GM19035 (cell line): ENCODE data around the gene TMEM198.

ENCODE experiments used
- ATAC-seq: cut with Tn5 transposase; IDR thresholded peaks from one replicate; pipeline ENCODE4 v1.9.1; 2021; ENCODE audit not compliant: unreplicated experiment

The TMEM198 gene, protein sequence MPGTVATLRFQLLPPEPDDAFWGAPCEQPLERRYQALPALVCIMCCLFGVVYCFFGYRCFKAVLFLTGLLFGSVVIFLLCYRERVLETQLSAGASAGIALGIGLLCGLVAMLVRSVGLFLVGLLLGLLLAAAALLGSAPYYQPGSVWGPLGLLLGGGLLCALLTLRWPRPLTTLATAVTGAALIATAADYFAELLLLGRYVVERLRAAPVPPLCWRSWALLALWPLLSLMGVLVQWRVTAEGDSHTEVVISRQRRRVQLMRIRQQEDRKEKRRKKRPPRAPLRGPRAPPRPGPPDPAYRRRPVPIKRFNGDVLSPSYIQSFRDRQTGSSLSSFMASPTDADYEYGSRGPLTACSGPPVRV

DNA sequence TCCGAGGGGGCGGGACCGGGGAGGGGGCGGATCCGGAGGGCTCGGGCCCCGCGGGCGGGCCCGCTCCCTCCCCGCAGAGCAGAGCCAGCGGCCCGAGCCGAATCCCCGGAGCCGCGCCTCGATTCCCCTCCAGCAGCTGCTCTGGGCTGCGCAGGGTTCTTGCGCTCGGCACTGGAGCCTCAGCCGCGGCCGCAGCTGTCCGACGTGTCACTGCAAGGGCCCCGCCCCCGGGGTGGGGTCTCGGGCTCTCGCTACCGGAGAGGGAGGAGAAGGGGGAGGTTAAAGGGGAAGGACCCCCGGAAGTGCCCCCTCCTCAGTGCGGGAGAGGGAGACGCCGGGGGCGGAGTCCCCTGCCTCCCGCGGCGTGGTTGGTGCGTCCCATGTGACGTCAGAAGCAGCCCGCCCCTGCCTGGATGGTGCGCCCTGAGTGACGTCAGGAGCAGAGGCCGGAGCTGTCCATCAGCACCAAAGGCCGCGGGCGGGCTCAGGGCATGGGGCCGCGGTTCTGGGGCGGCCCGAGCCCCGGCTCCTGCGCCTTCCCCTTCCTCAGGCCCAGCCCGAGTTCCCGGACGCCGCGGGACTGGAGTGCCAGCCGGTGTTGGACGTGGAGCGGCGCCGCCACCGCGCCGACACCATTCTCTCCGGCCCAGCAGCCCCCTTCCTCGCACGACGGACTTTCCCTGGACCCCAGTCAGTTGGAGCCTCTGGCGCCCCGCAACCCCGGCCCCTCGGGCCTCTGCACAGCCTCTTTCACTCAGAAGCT lies at the start of gene TMEM198, which contains the start of gene CHPF:
TMEM198 (plus strand) TSS at position 433 of the 763 bp plus-strand sequence. CDS start 700 bp downstream, outside the sequence.
CHPF (minus strand) TSS at position 214 of the 763 bp plus-strand sequence. CDS start 271 bp downstream, outside the sequence.
- ATAC-seq, result peak; percentile 72

DNA sequence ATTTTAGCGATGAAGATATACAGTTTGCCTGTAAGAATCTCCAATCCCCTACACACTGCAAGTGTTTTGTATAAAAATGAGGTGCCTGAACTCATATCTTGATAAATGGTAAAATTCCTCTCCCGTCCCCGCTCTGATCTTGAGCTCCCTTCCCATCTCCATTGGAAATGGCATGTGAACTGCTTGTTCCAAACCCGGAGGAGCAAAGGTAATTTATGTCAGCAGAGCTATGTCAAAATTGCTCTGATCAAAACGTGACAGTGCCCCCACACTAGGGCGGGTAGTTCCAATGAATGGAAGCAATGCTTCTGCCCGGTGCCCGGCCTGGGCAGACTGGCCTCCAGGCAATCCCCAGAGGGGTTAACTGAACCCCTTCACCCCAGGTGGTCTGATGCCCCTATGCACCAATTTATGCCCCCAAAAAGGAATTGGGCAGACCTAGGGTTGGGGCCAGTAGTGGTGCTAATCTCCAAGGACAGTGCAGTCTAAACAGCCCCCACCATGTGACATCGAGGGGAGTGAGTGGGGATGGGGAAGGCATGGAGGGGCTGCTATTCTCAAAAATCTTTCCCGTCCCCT lies 48.8 kb upstream of the TMEM198 start:
- no peak for ATAC-seq

DNA sequence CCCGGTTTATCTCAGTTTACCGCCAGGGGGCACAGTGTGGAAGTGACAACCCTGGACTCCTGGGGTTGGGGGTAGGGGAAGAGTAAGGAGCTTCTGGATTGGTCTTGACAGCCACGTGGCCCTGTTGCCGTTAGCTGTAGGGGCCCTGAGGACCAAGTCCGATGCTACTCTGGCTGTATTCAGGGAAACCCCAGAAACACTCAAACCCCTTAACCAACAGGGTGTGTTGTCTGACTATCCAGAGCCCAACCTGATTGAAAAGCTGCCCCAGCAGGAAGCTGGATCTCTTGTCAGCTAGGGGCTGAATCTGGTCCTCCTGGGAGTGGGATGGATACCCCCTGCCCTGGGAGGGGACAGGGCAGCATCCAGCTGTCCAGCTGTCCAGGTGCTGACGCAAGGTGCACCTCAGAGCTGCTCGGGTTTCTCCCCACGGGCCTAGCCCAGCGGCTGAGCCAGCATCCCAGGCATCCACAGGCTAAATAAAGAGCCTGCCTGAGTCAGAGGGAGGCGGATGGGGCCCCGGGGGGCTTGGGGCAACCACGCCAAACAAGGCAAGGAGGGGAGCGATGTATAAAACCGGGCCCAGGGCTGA lies 48.2 kb upstream of the TMEM198 start:
- no peak for ATAC-seq

DNA sequence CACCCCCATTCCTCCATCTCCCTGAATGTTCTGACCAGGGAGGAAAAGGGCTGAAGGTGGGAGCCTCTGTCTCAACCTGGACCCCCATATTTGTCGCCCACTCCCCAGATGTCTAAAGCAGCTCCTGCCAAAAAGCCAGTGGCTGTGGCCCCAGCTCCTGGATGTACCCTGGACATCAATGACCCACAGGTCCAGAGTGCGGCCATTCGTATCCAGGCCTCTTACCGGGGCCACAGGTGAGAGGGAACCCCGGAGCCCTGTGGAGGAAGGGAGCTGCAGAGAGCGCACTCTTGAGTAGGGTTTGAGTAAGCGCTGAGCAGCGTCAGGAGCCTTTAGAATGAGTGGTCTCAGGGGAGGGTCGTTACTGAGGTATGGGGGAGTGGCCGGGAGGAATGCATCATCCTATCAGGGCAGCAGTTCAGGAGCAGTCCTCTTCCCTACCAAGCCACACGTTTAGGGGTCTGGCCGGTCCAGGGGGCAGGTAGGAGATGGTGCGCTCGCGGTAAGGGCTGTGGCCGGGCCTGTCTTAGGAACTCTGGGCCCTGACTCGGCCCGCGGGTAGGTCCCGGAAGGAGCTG lies 47.5 kb upstream of the TMEM198 start:
- no peak for ATAC-seq

DNA sequence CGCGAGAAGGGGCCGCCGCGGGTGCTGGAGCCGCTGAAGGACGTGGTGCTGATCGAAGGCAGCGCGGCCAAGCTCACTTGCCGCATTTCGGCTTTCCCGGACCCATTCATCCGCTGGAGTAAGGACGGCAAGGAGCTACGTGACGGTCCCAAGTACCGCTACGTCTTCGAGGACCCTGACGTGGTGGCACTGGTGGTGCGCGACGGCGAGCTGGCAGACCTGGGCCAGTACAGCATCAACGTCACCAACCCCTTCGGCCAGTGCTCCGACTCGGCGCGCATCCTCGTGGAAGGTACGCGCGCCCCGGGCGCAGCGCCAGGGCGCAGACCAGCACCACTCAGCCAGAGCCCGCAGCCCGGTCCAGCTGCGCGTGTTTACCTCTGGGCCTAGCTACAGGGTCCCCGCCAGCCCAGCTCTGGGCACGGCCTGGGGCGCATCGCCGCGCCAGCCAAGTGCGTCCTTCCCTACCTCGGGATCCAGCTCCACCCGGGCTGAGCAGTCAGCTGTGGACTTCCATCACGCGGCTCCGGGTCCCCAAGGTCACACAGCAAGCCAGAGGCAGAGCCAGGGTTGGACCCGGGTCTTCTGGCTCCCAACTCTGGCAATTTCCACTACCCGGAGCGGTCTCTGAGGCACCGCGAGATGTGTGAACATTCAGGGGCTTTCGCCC lies 46.9 kb upstream of the TMEM198 start:
- ATAC-seq, result no peak

DNA sequence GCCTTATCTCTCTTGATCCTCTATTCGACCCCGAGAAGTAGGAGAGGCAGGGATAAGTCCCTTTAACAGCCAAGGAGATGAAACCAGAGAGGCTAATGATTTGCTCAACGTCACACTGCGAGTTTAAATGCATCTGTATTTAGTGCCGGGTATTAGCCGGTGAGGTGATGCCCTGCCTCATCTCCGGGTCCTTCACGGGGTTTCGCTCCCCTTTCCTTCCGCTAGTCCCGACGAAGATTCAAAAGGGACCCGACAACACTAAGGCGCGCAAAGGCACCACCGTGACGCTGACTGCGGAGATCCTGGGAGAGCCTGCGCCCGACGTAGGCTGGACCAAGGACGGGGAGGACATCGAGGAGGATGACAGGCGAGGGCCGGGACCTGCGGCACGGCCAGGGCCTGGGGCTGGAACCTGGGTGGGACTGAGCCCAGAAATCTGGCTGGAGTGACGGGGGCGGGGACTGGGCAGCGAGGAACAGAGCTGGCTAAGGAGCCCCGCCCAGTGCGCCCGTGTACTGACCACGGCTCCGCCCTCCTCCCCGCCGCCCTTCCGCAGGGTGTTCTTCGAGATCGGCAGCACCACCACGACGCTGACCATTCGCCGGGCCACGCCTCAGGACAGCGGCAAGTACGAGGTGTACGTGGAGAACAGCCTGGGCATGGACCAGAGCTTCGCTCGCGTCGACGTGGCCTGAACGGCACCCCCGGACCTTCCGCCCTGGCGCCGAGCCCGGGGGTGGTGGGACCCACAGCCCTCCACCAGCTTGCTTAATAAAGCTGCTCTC lies 46.1 kb upstream of the TMEM198 start:
- ATAC-seq, result peak; percentile 33

DNA sequence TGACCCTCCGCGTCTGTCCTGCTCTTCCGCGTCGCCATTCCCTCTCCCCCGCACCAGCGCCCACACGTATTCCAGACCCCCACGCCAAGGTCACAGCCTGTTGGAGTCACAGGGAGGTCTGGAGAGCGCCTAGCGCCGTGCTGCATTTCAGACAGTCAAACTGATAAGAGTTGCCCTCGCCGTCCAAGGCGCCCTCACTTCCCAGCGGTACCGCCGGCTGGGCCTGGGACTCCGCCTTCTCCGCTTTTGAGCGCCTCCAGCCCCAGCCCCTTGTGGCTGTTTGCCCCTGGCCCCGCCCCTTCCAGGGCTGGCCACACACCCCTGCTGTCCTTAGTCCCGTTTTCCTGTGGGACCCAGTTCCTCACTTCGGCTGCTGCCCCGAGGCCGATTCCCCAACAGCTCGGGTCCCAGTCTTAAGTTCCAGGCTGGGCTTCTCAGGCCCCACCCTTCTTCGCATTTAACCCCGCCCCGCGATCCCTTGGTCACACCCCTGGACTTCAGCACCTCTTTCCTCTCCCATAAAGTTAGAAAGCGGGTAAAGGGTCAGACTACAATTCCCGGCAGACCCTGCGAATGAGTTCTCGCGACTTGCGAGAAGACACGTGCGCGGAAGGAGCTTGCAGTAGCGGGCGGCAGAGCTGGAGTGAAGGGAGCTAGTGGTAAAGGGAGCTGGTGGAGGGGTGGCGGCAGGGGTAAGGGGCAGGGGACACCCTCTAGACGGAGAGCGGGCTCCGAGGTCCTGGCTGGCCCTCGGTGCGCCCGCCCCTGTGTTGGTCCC lies 45.4 kb upstream of the TMEM198 start, which contains the start of gene GMPPA:
GMPPA (plus strand) TSS at position 612 of the 778 bp plus-strand sequence. CDS start 1,085 bp downstream, outside the sequence.
- peak; percentile 90 for ATAC-seq

DNA sequence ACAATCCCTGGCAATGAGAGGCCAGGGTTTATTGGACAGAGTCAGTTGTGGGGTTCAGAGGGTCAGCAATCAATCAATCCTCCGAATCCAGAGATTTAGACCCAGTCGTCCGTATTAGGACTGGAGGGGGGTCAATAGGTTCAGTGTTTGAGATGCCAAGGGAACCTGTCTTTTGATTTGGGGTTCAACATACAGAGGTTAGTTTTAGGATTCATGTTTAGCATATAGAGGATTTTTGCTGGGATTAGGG lies 44.8 kb upstream of the TMEM198 start:
- no peak for ATAC-seq

DNA sequence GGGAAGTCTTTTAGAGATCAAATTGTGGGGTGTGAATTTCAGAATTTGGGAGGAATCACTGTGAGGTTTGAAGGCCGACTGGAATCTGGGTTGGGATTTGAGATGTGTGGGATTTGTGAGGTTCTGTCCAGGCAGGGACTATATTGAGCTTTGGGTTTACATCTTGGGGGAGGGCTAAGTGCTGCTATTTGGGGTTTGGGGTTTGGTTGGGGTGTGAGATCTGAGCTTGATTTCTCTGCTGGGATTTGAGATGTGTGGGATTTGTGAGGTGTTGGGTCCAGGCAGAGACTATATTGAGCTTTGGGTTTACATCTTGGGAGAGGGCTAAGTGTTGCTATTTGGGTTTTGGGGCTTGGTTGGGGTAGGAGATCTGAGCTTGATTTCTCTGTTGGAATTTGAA lies 44.3 kb upstream of the TMEM198 start:
- no peak for ATAC-seq

DNA sequence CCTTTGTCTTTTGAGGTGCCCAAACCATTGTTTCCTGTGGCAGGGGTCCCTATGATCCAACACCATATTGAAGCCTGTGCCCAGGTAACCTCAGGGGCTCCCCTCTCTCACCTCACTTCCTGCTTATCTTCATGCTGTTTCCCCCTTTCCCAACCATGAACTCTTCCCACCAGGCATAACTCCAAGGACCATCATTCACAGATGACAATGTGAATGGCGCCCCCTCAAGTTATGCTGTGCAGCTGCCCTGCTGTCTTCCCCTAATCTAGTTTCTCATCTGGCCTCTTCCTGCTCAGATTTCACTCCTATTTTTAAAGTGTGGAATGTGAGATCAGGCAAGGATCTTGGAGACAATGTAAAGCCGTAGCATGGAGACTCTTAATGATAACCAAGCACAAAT lies 43.7 kb upstream of the TMEM198 start:
- ATAC-seq, result no peak

DNA sequence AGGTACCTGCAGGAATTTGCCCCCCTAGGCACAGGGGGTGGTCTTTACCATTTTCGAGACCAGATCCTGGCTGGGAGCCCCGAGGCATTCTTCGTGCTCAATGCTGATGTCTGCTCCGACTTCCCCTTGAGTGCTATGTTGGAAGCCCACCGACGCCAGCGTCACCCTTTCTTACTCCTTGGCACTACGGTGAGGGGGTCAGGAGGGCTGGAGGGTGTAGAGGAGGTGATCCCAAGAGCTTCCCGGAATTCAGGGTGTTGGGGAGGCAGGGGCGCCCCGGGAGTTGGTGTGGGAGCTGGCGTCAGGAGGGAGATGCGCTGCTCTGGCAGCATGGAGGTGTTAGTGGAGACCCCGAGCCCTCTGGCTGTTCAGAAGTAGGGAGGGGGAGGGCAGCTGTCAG lies 42.0 kb upstream of the TMEM198 start:
- no peak for ATAC-seq

DNA sequence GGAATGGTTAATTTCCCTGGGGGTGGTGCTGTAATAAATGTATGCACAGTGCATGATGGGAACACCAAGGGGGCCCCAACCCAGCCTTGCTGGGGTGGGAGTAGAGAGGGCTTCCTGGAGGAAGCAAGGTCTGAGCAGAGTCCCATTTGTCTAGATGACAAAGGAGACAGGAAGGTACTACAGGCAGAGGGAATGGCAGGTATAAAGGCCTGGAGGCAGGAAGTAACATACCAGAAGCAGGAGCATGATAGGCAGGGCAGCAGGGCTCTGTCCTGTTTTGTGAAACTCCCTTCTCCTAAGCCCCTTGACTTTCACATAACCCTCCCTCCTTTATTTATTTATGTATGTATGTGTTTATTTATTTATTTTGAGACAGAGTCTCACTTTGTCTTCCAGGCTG lies 41.2 kb upstream of the TMEM198 start:
- ATAC-seq, result no peak

DNA sequence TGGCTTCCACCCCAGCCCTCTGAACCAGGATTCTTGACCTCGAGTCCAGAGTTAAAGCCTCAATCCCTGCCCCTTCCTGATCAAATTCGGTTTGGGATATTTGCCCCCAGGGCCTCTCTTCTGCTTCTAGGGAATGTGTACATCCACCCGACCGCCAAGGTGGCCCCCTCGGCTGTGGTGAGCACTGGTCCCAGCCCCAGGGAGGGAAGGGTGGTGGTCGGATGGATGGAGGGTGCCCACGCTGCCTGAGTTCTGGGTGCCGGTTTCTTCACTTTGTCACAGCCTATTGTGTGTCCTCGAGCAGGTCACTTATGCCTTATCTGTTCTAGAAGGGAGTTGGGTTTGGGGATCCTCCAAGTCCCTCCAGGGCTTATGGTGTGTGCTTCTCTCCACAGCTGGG lies 38.2 kb upstream of the TMEM198 start:
- ATAC-seq, result no peak

DNA sequence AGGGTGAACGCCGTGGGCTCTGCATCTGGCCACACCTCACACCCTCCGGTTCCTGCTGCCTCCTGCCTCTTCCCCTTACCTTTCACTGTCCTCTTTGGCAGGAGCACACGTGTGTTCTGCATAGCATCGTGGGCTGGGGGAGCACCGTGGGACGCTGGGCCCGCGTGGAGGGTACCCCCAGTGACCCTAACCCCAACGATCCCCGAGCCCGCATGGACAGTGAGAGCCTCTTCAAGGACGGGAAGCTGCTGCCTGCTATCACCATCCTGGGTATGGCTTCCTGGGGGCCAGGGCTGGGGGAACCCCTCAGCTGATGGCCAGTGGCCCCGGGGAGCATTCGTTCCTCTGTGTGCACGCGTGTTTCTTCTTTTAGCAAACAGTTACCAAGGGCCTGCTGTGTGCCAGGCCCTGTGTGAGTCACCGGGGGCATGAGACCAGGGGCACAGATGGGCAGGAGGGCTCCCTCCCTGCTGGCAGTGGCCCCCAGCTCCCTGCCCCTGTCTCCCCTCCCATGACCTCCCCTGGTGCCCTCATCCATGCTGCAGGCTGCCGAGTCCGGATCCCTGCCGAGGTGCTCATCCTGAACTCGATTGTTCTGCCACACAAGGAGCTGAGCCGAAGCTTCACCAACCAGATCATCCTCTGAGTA lies 37.6 kb upstream of the TMEM198 start:
- no peak for ATAC-seq

DNA sequence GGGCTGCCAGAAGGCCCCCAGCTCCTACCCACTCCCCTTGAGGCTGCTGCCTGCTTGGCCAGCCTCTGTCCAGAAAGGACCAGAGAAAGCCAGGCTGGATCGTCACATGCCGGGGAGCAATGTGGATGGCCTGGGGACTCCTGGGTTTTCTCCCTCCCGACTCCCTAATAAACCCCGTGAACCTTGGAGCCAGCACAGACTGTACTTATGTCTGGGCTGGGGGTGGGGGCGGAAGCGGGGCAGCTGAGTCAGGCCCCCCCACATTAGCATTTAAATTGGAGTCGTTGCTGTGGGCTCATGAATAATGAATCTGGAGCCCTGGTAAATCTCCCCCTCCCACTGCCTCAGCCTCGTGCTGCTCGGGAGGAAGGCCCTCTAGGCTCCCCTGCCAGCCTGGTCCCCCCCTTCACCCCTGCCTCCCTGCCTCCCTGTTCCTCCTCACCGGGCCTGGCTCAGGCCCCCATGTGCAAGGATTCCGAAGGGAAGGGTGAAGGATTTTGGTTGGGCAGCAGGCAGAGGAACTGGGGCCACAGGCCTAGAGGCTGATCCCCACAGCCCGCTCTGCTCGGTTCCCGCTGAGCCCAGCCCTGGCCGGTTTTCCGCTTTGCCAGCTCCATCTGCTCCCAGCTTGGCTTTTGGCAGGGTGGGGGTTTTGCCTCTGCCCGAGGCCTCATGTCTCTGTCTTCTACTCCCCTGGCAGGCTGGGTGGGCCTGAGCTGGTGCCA lies 36.9 kb upstream of the TMEM198 start:
- ATAC-seq, result no peak

DNA sequence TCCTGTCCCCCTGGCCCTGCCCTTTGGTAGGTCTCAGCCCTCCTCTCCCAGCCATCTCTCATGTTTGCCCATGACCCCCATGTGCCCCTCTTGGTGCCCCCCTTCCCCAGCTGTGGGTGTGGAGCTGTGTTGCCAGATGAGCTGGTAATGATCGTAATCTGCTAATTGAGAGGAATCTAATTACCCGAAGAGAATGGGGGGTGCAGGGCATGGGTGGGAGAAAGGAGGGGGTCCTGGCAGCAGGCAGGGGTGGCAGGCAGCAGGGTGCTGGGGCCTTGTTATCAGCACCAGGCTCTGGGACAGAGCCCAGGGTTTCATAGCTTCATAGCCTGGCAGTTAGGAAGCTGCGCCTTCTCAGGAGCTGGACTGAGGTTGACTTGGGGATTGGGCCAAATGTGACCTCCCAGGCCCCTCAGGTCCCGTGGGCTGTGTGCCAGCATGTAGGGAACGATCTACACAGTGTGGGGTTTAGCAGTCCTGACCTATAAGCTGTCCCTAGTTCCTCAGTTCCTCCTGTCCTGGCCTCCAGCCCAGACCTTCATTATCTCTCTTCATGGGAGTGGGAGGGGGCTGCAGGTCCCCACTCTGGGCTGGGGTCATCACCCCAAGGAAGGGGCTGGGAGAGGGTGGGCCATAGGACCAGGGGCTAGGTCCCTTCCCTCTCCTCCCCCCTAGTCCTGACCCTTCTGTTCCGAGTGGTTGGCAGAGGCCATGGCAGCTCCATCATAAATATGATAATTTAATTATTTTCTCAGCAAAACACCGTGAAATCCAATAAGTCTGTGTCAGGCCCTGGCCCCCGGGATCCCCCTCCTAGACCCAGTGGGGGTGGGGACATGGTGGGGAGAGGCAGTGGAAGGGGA lies 36.0 kb upstream of the TMEM198 start:
- ATAC-seq, result no peak

DNA sequence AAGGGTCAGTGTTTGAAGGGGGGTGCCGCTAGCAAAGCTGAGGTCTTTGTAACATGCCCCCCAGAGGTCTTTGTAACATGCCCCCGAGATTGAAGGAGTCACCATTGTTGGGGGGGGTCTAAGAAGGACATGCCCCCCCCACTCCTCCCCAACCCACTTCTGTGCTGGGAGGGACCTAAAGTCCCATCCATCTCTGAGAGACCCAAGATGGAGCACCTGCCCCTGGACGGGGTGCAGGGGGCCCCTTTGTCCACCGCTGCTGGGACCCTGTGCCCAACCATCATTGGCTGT lies 35.4 kb upstream of the TMEM198 start:
- no peak for ATAC-seq
